Activated gamma-delta T cell (primary cell): Measurements from ENCODE around the gene MSH3.
"Not testable (repeated sequence)": the region's sequence is repeated elsewhere in the genome, so short reads cannot be mapped to it uniquely, and the experiment has no call there.

Source experiments
- DNase-seq: peaks from one replicate; lab custom pipeline; 2025; lab: John Stamatoyannopoulos, UW

MSH3 gene

GRCh38 chr5:80706835-80707447 lies 52.5 kb downstream of the MSH3 start:
- no peak for DNase-seq

- no peak for DNase-seq
Measured at GRCh38 chr5:80707645-80708044, 53.2 kb downstream of the MSH3 start.

- no peak for DNase-seq
Measured at GRCh38 chr5:80711216-80711615, 56.8 kb downstream of the MSH3 start.

- no peak for DNase-seq
Measured at GRCh38 chr5:80711938-80712337, 57.5 kb downstream of the MSH3 start.

- DNase-seq, result no peak
Measured at GRCh38 chr5:80712919-80713318, 58.5 kb downstream of the MSH3 start.

GRCh38 chr5:80713631-80714030 lies 59.2 kb downstream of the MSH3 start:
- DNase-seq, result no peak

GRCh38 chr5:80714570-80715298 lies 60.3 kb downstream of the MSH3 start:
- DNase-seq, result no peak

GRCh38 chr5:80715887-80716286 lies 61.4 kb downstream of the MSH3 start:
- no peak for DNase-seq

GRCh38 chr5:80720181-80720580 lies 65.7 kb downstream of the MSH3 start:
- no peak for DNase-seq

- no peak for DNase-seq
Measured at GRCh38 chr5:80722916-80723315, 68.5 kb downstream of the MSH3 start.

GRCh38 chr5:80725446-80725845 lies 71.0 kb downstream of the MSH3 start:
- DNase-seq, result no peak

GRCh38 chr5:80736730-80737129 lies 82.3 kb downstream of the MSH3 start:
- DNase-seq, result no peak

GRCh38 chr5:80738466-80738865 lies 84.0 kb downstream of the MSH3 start:
- DNase-seq, result no peak

GRCh38 chr5:80739057-80739456 lies 84.6 kb downstream of the MSH3 start:
- no peak for DNase-seq

- DNase-seq, result no peak
Measured at GRCh38 chr5:80739496-80739895, 85.0 kb downstream of the MSH3 start.

GRCh38 chr5:80739898-80740297 lies 85.4 kb downstream of the MSH3 start:
- DNase-seq, result no peak

GRCh38 chr5:80740488-80740887 lies 86.0 kb downstream of the MSH3 start:
- DNase-seq, result not testable (repeated sequence)

GRCh38 chr5:80740999-80741398 lies 86.5 kb downstream of the MSH3 start:
- no peak for DNase-seq

GRCh38 chr5:80744149-80744548 lies 89.7 kb downstream of the MSH3 start:
- DNase-seq, result no peak

- no peak for DNase-seq
Measured at GRCh38 chr5:80745490-80745889, 91.0 kb downstream of the MSH3 start.

- DNase-seq, result no peak
Measured at GRCh38 chr5:80747922-80748321, 93.5 kb downstream of the MSH3 start.

GRCh38 chr5:80752427-80752826 lies 98.0 kb downstream of the MSH3 start:
- no peak for DNase-seq

- no peak for DNase-seq
Measured at GRCh38 chr5:80753712-80754111, 99.3 kb downstream of the MSH3 start.

- no peak for DNase-seq
Measured at GRCh38 chr5:80754900-80755299, 100.4 kb downstream of the MSH3 start.
